Measurements from ENCODE around the gene CMTM8.

CMTM8 gene

GRCh38 chr3:32340039-32340438 lies 101.6 kb downstream of the CMTM8 start:
- H3K27me3 Mint-ChIP-seq (ENCODE audit: low read depth, poor library complexity): peaks cover 3% of the 10 kb centered on the region
- peak; percentile 59 for TF ChIP-seq CTCF (IDR thresholded peaks at IDR 0.05)
- no peak overlapping the region for H3K27ac Mint-ChIP-seq
- H3K4me3 Mint-ChIP-seq: no peak overlapping the region
- no peaks in the 10 kb centered on the region for H3K9me3 Mint-ChIP-seq
- peaks cover 27% of the 10 kb centered on the region for H3K4me1 Mint-ChIP-seq
- DNase-seq: peak; percentile 28
- H3K36me3 Mint-ChIP-seq (ENCODE audit: low read depth): no peaks in the 10 kb centered on the region

GRCh38 chr3:32340611-32341365 lies 102.3 kb downstream of the CMTM8 start:
- no peak overlapping the region for H3K4me3 Mint-ChIP-seq
- H3K9me3 Mint-ChIP-seq: no peaks in the 10 kb centered on the region
- peaks cover 19% of the 10 kb centered on the region for H3K4me1 Mint-ChIP-seq
- DNase-seq: no peak
- no peaks in the 10 kb centered on the region for H3K36me3 Mint-ChIP-seq (ENCODE audit: low read depth)
- TF ChIP-seq CTCF (IDR thresholded peaks at IDR 0.05): no peak
- H3K27ac Mint-ChIP-seq: no peak overlapping the region
- peaks cover 3% of the 10 kb centered on the region for H3K27me3 Mint-ChIP-seq (ENCODE audit: low read depth, poor library complexity)

- Mint-ChIP-seq H3K27me3 (ENCODE audit: low read depth, poor library complexity) (peaks cover 2% of the 10 kb centered on the region), H3K4me1 (peaks cover 26% of the 10 kb centered on the region), H3K27ac (peak overlapping the region; percentile 77), H3K9me3 (no peaks in the 10 kb centered on the region), H3K4me3 (peak overlapping the region; percentile 46), H3K36me3 (ENCODE audit: low read depth) (no peaks in the 10 kb centered on the region)
- no peak for TF ChIP-seq CTCF (IDR thresholded peaks at IDR 0.05)
- DNase-seq: no peak
These were observed 109.1 kb downstream of the CMTM8 start for GRCh38 chr3:32347343-32348125.

GRCh38 chr3:32349184-32349583 lies 110.7 kb downstream of the CMTM8 start:
- DNase-seq: no peak
- no peak for TF ChIP-seq CTCF (IDR thresholded peaks at IDR 0.05)
- no peaks in the 10 kb centered on the region for H3K9me3 Mint-ChIP-seq
- peaks cover 26% of the 10 kb centered on the region for H3K4me1 Mint-ChIP-seq
- H3K36me3 Mint-ChIP-seq (ENCODE audit: low read depth): no peaks in the 10 kb centered on the region
- no peak overlapping the region for H3K4me3 Mint-ChIP-seq
- peaks cover 2% of the 10 kb centered on the region for H3K27me3 Mint-ChIP-seq (ENCODE audit: low read depth, poor library complexity)
- H3K27ac Mint-ChIP-seq: no peak overlapping the region

- Mint-ChIP-seq H3K4me3 (no peak overlapping the region), H3K27me3 (ENCODE audit: low read depth, poor library complexity) (peaks cover 8% of the 10 kb centered on the region), H3K9me3 (no peaks in the 10 kb centered on the region), H3K27ac (no peak overlapping the region), H3K4me1 (peaks cover 17% of the 10 kb centered on the region), H3K36me3 (ENCODE audit: low read depth) (peaks cover 8% of the 10 kb centered on the region)
- no peak for DNase-seq
- no peak for TF ChIP-seq CTCF (IDR thresholded peaks at IDR 0.05)
These were observed 114.1 kb downstream of the CMTM8 start for GRCh38 chr3:32352563-32352962.

Measured in nephron progenitor cell (in vitro differentiated cells).